ENCODE measurements around the gene ETFA.
"Not testable (repeated sequence)": the region's sequence is repeated elsewhere in the genome, so short reads cannot be mapped to it uniquely, and the experiment has no call there.

The ETFA gene

DNA sequence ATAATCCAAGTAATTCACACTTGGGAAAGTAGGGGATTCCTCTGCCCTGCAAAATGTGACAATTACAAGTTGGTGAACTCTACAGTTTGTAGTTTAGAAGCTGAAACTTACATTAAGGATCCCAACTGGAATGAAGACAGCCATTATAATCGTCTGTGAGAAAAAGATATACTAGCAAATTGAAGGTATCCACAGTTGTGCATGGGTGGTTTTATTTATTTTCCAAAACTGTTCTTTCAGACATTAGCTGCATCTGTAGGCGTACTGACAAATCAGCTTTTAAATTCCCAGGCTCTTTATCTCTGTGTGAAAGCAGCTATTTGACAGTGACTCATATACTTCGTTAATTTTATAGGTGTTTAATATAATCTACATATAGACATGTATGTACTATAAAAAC, 12.8 kb upstream of the ETFA start:
- no peak for DNase-seq (ENCODE audit: low spot score)

- DNase-seq (ENCODE audit: low spot score), result no peak
Measured at GRCh38 chr15:76321602-76322001, 10.3 kb upstream of the ETFA start.

DNA sequence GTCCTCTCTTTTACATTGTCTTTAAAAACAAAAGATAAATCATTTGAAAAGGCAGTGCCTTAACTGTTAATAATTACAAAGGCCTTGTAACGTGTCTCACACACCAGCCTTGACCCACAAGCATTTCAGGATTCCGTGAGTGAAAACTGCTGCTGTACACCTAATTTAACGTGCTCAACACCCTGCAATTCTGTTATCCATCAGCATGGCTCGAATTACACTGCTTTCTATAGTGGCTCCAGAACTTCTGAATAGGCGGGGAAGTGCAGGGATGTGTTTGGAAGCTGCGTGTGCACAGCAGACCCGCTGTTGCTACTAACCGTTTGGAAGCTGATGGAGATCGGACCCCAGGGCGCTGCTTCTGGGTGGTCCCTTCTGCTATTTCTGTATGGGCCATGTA, 9.9 kb upstream of the ETFA start:
- no peak for DNase-seq (ENCODE audit: low spot score)

DNA sequence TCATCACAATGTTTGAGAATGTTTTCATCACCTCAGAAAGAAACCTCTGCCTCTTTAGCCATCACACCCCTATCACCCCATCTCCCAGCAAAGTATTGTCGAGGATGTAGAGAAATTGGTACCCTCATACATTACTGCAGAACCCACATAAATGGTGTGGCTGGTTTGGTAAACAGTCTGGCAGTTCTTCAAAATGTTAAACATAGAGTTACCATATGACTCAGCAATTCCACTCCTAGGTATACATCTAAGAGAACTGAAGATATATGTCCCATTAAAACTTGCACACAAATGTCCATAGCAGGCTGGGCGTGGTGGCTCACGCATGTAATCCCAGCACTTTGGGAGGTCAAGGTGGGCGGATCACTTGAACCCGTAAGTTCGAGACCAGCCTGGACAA, 8.7 kb upstream of the ETFA start:
- DNase-seq (ENCODE audit: low spot score), result no peak

DNA sequence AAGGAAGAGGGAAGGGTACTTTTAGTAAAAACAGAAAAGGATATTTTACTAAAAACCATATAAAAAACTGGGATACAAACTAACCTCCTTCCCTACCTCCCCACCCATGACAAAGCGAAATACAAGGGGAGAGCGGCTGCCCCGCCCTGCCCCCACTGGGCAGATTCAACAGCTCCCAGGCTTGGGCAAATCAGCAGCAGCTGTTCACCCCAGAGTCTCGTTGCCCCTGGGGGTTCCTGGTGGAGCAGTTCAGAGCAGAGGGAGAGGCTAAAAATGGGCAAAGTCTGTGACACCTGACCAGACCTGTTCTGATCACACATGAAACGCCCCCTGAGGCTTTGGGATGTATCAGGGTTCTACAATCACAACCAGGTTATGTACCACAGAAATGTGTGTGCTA, 2.5 kb upstream of the ETFA start:
- DNase-seq (ENCODE audit: low spot score), result no peak

- not testable (repeated sequence) for DNase-seq (ENCODE audit: low spot score)
Measured at GRCh38 chr15:76313175-76313567, 1.9 kb upstream of the ETFA start.

DNA sequence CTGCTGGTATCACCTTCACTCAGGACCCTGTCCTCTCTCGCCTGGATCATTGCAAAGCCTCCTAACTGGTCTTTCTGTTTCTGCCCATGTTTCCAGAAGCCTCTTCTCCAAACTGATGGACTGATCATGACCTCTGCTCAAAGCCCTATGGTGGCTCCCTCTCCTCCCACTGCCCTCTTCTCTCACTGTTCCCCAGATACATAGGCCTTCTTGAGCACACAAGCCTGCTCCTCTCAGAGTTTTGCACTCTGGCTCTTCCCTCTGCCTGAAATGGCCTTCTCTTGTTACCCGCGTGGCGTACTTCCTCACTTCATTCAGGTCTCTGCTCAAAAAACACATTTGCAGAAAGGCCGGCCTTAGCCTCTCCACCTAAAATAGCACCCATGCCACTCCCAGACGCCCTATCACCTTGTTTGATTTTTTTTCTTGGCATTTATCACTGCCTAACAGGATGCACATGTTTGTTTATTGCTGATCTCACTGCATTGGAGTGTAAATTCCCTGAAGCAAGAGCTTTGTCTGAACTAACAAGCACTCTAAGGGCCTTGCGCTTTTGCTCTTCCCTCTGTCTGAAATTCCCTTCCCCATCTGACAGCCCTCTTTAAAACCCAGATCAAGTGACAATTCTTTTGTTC, 1.4 kb upstream of the ETFA start:
- DNase-seq (ENCODE audit: low spot score), result no peak

GRCh38 chr15:76310475-76311099, 682 bp downstream of the ETFA start:
- peak; percentile 40 for DNase-seq (ENCODE audit: low spot score)

DNA sequence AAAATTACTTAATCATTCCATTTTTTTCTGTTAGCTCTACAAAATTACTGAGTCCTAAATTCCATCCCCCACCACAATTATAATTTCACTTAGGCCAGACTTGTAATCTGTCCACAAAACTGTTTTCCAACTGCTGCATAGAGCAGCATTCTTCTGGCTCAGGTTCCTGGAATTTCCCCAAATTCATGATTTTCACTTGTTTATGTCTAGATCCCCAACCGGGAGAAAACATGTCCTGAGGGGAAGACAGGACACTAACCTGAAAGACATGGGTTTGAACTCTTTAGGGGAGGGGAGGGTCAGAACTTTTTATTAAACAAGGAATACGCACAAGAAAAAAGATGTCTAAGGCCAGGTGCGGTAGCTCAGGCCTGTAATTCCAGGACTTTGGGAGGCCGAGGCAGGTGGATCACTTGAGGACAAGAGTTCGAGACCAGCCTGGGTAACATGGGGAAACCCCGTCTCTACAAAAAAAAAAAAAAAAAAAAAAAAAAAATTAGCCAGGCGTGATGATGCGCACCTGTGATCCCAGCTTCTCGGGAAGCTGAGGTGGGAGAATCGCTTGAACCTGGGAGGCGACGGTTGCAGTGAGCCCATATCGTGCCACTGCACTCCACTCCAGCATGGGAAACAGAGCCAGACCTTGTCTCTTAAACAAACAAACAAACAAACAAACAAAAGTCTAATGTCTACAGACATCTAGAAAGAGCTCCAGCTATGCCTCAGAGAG, 1.5 kb downstream of the ETFA start:
- no peak for DNase-seq (ENCODE audit: low spot score)

DNA sequence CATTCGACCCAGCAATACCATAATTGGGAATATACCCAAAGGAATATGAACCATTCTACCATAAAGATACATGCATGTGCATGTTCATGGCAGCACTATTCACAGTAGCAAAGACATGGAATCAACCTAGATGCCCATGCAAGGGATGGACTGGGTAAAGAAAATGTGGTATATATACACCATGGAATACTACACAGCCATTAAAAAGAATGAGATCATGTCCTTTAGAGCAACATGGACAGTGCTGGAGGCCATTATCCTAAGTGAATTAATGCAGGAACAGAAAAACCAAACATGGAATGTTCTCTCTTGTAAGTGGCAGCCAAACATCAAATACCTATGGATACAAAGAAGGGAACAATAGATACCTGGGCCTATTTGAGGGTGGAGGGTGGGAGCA, 7.4 kb downstream of the ETFA start:
- DNase-seq (ENCODE audit: low spot score), result no peak

DNA sequence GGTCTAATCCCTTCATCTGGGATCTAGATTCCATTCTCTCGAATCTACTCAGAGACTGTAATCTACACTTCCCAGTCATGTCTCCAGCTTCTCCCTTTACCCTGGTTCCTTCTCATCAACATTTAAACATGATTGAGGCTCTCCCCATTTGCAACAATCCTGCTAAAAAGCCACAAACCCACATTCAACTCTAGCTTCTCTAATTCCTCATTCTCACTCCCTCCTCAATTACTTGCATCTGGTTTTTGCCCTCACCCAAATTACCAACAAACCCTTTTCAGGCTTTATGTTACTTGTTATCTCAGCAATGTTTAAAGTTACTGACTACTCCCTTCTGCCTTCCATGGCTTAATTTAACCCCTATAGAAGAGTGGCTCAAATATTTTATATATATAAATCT, 11.5 kb downstream of the ETFA start:
- DNase-seq (ENCODE audit: low spot score), result no peak

- no peak for DNase-seq (ENCODE audit: low spot score)
Measured at GRCh38 chr15:76298986-76299385, 12.3 kb downstream of the ETFA start.

DNA sequence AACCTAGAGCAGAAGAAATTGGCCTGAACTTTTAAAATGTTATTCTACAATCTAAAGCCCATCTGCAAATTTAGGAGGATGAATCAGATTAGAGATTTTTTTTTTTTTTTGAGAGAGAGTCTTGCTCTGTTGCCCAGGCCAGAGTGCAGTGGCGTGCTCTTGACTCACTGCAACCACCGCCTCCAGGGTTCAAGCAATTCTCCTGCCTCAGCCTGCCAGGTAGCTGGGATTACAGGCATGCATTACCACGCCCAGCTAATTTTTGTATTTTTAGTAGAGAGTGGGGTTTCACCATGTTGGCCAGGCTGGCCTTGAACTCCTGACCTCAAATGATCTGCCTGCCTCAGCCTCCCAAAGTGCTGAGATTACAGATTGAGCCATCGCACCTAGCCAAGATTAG, 13.3 kb downstream of the ETFA start:
- not testable (repeated sequence) for DNase-seq (ENCODE audit: low spot score)

- DNase-seq (ENCODE audit: low spot score), result no peak
Measured at GRCh38 chr15:76296849-76297248, 14.4 kb downstream of the ETFA start.

DNA sequence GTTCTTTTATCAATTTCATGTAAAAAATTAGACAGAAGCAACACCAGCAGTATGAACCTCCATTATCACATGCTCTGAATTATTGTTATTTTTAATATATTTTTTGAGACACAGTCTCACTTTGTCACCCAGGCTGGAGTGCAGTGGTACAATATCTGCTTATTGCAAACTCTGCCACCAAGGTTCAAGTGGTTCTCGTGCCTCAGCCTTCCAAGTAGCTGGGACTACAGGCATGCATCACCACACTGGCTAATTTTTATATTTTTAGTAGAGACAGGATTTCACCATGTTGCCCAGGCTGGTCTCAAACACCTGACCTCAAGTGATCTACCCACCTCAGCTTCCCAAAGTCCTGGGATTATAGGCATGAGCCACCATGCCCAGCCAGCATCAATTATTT, 16.8 kb downstream of the ETFA start:
- DNase-seq (ENCODE audit: low spot score), result not testable (repeated sequence)

- no peak for DNase-seq (ENCODE audit: low spot score)
Measured at GRCh38 chr15:76293361-76293760, 17.9 kb downstream of the ETFA start.

DNA sequence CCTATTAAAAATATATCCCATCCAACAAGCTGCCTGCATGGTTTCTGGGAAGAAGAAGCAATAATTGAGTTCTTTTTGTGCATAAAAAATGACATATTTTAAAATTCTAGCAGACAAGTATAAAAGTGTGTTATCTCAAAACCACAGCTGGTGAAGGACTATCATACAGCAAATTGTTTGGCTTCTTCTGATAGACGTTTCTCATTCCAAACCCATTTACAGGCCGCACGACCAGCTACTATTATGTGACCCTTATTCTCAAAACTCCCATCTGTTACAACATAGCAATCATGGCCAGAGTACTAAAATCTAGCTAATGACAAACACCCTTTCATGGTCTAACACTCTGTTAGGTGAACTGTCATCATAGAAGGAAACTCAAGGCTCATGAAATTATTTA, 21.7 kb downstream of the ETFA start:
- no peak for DNase-seq (ENCODE audit: low spot score)

- DNase-seq (ENCODE audit: low spot score), result no peak
Measured at GRCh38 chr15:76286271-76286879, 24.9 kb downstream of the ETFA start.

DNA sequence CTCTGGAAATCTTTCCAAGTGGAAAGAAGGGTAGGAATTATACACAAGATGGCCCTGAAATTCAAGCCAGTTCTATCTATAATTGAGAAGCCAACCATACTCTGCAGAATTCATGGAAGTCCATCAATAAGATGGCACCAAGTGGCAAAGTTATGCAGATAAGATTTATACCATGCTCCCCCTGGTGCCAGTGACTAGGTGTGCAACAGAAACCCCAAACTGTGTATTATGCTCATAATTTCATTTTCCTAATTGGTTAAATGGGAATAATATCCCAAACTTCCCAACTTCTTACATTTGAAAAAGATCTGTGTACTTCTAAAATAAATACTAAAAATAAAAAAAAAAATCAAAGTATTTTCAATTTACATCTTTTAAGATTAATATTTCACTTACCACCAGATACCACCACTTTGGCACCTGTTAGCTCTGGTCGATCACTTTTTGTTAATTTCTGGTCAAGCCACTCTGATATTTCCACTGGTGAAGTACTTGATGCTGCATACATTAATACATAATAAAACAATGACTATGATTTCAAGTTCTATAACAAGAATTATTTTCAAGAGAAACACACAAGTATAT, 25.9 kb downstream of the ETFA start:
- DNase-seq (ENCODE audit: low spot score), result peak; percentile 31

- DNase-seq (ENCODE audit: low spot score), result no peak
Measured at GRCh38 chr15:76282465-76282864, 28.8 kb downstream of the ETFA start.

DNA sequence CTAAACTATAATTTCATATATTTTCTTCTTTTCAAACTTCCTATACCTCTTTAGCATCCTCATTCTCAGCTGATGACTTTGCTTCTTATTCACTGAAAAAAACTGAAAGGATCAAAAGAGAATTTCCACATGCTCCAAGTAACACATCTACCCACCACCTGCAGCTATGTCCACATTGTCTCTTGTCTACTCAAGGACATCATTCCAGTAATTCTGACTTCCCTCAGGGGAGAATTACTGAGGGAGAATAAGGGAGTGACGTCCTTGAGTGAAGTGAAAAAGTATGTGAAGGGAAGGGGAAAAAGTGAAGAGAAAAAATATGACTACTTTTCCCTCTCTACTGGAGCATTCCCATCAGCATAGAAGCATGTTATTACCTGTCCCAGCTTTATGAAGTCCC, 32.6 kb downstream of the ETFA start:
- DNase-seq (ENCODE audit: low spot score), result no peak

GRCh38 chr15:76274821-76275220, 36.4 kb downstream of the ETFA start:
- no peak for DNase-seq (ENCODE audit: low spot score)

DNA sequence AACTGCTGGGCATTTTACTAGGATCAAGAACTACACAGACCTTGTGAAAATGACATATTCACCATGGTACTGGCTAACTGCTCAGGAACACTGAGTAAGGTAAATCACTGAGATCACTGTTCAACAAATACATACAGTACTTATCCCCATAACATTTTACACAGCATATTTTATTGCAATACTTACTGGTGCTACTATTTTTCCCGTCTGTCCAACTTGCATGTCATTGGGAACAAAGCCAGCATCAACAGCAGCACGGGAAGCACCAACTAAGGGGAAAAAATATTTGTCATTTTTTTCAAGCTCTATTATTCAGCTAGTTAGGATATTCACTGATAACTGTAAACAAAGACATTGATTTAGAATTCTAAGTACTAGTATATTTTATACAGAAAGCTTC, 37.0 kb downstream of the ETFA start:
- DNase-seq (ENCODE audit: low spot score), result no peak

All from hepatic stellate cell (primary cell).